ENCODE data around the gene OMP. TPM values are rescaled to one million over a fixed set of nuclear protein-coding genes. Genes with fewer than 3 reads are reported as not detected.
A peak's percentile ranks its signal among the peaks of the same experiment; 100 is the strongest.

The OMP gene
- total RNA-seq, 1 donor from 2014 or later: not detected

DNA sequence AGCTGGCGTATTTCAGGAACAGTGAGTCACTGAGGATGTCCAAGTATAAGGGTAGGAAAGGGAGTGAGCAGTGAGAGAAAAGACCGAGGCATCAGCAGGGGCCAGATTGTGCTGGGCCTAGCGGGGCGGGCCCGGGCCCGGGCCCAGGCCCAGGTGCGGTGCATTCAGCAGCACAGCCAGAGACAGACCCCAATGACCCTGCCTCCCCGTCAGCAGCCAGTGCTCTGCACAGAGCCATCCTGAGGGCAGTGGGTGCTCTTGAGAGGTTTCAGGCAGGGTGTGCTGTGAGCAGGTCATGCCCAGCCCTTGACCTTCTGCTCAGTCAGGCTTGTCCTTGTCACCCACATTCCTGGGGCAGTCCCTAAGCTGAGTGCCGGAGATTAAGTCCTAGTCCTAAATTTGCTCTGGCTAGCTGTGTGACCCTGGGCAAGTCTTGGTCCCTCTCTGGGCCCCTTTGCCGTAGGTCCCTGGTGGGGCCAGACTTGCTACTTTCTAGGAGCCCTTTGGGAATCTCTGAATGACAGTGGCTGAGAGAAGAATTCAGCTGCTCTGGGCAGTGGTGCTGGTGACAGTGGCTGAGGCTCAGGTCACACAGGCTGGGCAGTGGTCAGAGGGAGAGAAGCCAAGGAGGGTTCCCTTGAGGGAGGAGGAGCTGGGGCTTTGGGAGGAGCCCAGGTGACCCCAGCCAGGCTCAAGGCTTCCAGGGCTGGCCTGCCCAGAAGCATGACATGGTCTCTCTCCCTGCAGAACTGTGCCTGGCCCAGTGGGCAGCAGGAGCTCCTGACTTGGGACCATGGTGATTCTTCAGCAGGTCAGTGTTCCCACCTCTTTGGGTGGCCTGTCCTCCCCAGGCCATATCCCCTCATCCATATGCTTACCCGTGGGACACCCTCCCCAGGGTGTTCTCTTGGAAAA is 27.5 kb downstream of the OMP start:
- intact Hi-C loops (cut with DNase I): loop anchor here (5.0 kb wide), 1 partner anchor 417 kb away; no protein-coding TSS in a partner anchor
- no peak for DNase-seq (ENCODE audit: low spot score)

- peak; percentile 85 for DNase-seq (ENCODE audit: low spot score)
- intact Hi-C loops (cut with DNase I): no loop called here
Observed at GRCh38 chr11:77130763-77131513, 28.3 kb downstream of the OMP start.

DNA sequence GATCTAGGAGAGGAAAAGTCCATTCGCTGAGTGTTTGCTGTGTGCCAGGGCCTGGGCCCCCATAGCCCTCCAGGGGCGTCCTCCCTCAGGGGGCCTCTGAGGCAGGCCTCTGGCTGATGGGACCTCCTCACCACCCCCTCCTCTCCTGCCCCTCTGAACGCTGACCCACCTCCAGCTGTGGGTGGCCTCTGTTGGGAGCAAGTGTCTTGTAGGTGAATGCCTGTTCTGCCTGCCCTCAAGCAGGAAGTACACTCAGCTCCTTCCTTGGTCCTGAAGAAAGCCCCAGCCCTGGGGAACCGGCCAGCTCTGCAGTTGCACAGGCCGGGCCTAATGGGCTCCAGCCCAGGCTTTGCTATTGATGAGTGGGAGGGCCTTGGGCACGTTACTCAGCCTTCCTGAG is 28.9 kb downstream of the OMP start:
- intact Hi-C loops (cut with DNase I): no loop called here
- no peak for DNase-seq (ENCODE audit: low spot score)

DNA sequence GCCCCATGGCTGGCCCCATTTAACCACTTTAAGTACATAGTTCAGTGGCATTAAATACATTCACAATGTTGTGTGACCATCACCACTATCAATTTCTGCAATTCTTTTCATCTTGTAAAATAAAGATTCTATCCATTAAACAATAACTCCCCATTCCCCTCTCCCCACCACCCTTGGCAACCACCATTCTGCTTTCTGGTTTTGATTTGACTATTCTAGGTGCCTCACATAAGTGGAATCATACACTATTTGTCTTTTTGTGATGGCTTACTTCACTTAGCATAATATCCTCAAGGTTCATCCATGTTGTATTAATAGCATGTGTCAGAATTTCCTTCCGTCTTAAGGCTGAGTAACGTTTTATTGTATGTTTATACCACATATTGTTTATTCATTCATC is 32.4 kb downstream of the OMP start:
- DNase-seq (ENCODE audit: low spot score): no peak
- intact Hi-C loops (cut with DNase I): no loop called here

DNA sequence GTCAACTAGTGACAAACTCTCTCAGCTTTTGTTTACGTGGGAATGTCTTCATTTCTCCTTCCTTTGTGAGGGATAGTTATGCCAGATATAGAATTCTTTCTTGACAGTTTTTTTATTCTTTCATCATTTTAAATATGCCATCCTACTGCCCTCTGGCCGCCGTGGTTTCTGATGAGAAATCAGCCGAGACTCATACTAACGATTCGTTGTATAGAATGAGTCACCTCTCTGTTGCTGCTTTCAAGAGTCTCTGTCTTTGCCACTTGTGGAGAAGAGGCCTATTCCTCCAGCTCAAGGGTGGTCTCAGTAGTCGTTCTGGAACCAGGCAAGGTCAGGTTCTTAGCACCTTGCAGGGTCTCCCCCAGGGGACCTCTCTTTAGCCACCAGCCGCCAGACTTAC is 33.4 kb downstream of the OMP start:
- no peak for DNase-seq (ENCODE audit: low spot score)
- intact Hi-C loops (cut with DNase I): no loop called here

DNA sequence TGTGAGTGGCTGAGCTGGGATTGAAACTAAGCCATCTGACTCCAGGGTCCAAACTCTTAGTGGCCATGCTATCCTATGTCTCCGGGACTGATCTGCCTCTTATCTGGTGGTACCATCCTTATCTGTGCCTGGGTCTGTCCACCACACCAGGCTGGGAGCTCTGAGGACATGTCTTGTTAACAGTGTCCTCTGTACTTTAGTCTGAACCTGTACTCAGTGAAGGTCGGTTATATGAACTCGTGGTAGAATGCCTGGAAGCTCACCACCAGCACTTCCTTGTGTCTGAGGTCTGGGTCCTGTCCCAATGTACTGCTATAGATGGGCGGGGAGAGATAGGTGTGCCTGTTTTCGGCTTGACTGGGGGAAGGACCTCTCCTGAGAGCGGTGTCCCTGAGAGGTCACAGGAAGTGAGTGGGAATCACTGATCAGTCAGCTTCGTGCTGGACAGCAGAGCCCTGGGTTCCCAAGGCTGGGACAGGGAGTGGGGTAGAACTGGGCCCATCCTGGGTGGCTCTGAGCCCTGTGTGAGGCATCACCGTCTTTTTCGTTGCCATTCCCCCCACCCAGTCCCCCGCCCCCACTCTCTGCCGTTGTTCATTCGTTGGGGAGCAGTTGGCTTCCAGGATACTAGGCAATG is 34.3 kb downstream of the OMP start:
- intact Hi-C loops (cut with DNase I): no loop called here
- no peak for DNase-seq (ENCODE audit: low spot score)

DNA sequence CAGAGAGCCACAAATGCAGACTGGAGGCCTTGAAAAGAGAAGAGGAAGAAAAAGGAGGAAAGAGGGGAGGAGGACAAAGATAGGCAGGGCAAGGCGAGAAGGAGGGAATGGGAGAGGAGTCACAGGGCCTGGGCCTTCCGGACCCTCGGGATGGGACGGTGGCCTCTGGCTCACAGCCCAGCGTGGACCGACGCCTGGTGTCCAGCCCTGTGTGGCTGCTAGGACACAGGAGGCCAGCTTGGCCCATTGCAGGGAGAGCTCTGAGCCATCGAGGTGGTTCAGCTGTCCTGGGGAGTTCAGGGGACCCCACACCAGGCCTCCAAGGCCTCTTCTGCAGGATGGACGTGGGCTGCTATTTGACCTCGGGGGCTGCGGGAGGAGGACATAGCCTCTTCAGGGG is 34.8 kb downstream of the OMP start:
- intact Hi-C loops (cut with DNase I): no loop called here
- no peak for DNase-seq (ENCODE audit: low spot score)

DNA sequence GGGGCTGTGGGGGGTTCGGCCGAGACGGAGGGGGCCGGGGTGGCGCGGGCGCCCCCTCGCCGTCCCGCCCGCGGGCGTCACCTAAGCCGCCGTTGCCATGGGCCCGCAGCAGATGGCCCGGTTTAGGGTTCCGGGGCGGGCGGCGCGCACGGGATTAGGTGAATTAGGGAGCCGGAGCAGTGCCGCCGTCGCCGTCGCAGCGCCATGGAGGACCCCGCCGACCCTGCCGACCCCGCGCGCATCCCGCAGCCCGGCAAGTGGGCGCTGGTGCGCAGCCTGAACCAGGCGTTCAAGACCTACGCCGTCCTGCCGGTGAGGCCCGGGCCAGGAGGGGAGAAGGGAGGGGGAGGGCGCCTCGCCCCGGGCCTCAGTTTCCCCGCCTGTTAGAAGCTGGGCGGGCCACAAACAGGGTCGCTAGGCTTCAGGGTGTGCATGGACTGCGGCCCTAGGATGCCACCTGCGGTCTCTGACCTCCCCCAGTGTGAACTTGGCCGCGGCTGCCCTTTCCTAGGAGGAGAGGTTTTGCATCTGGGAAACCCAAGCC is 35.5 kb downstream of the OMP start:
- intact Hi-C loops (cut with DNase I): no loop called here
- no peak for DNase-seq (ENCODE audit: low spot score)

DNA sequence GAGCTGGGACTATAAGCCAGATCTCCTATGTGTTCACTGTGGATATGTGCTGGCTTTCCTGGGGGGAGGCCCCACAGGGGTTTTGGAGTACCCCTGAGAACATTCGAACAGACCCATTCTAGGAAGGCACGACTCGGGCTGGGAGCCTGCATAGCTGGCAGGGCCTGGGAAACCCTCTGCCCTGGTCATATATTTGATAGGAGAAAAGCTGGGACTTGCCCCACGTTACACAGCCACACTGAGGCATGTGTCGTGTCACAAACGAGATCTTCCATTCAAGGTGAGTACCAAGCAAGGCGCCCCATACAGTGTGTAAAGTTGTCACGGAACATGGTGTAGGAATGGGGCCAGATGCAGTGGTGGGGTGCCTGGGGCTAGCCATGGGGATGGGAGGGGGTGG is 36.6 kb downstream of the OMP start:
- DNase-seq (ENCODE audit: low spot score): no peak
- intact Hi-C loops (cut with DNase I): no loop called here

DNA sequence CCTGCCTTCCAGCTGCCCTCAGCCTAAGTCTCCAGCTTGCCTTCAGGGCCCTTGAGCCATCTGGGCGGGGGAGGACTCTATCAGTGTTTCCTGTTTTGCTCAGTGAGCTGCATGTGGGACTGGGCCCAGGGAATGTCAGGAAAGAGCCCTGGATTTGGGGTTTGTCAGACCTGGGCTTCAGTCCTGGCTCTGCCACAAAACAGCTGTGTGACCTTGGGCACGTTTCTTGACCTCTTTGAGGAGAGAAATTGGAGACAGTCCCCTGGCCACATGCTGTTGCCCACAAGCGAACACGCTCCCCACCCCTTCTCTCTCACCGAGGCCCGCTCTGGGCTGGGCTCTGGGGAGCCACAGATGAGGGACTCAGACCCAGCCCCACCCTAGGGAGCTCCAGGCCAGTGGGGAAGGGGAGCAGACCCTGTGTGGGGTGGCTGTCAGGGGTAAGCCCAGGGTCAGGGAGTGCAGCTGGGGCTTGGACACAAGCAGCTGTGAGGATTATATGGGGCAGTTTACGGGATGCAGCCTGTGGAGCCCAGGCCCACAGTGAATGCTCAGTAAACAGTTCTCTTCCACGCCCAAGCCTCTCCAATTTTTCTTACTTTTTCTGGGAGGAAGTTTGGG is 37.7 kb downstream of the OMP start:
- no peak for DNase-seq (ENCODE audit: low spot score)
- intact Hi-C loops (cut with DNase I): no loop called here

- DNase-seq (ENCODE audit: low spot score): no peak
- intact Hi-C loops (cut with DNase I): no loop called here
Observed at GRCh38 chr11:77141034-77141433, 38.4 kb downstream of the OMP start.

DNA sequence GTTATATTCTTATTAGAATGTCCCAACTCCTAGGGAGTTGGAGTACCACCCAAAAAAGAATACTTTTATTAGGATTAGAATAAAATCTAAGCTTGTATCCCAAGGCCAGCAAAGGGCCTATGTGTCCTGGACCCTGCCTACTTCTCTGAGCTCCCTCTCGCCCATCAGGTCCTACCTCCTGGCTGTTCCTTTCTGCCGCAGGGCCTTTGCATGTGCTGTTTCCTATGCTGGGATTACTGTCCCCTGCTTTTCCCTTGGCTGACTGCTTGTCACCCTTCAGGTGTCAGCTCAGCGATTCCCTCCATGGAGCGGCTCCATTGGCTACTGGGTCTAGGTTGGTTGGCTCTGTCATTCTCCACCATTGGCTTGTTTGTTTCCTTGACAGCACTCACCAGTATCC is 38.8 kb downstream of the OMP start:
- no peak for DNase-seq (ENCODE audit: low spot score)
- intact Hi-C loops (cut with DNase I): no loop called here

DNA sequence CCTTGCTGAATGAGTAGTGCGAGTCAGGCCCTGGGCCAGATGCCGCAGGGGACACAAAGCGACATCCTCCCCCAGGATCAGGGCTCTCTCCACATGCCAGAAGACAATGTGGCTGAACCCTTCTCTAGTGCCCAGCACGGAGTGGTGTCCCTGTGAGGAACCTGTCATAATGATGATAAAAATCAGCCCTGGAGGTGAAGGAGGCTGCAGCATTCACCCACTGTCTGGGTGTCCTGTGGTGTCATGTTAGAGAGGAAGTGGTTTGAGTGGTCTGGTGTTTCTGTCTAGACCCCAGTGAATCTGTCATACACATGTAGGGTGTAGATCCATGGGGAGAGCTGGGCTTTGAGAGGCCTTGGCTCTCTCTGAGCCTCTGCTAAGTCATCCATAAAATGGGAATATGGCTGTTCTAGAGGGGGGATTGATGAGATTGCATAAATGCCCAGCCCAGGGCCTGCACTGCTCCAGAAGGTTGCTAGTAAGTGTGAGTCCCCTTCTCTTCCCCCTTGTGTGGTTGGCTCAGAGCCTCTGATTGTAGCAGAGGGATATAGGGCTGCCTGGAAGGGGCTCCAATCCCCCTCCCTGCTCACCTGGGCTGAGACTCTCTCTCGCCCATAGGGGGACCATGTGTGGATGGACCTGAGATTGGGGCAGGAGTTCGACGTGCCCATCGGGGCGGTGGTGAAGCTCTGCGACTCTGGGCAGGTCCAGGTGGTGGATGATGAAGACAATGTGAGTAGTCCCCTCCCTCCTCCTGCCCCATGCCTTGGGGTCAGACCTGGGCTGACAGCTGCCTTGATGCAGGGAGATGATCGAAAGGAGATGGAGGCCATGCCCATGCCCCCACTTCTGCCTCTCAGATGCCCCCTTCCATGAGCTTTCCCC is 39.7 kb downstream of the OMP start:
- intact Hi-C loops (cut with DNase I): no loop called here
- no peak for DNase-seq (ENCODE audit: low spot score)

- intact Hi-C loops (cut with DNase I): no loop called here
- DNase-seq (ENCODE audit: low spot score): no peak
Observed at GRCh38 chr11:77143405-77144020, 40.9 kb downstream of the OMP start.

- intact Hi-C loops (cut with DNase I): no loop called here
- no peak for DNase-seq (ENCODE audit: low spot score)
Observed at GRCh38 chr11:77144196-77144856, 41.7 kb downstream of the OMP start.

DNA sequence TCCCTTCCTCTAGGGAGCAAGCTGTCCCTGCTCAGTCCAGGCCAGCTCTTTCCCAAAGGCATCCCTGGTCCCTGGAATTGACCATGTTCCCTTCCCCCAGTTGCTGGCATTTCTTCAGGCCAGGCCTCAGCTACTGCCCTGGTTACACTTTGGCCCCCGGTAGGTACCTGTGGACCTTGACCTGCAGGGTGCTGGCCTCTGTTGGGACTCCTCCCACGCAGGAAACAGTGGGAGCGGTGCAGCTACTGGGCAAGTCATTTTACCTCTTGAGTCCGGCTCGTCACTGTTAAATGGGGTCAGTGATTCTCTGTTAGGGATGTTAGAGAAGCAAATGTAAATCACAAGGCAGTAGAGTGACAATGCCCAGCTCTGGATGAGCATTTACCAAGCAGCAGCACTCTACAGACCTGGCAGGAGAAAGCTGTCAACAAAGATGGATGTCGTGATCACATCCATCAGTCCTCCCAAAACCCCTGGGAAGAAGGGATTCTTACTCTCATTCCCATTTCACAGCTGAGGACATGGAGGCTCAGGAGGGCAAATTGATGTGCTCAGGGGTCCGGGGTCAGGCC is 42.3 kb downstream of the OMP start:
- DNase-seq (ENCODE audit: low spot score): no peak
- intact Hi-C loops (cut with DNase I): no loop called here

GRCh38 chr11:77146261-77147035 is 43.8 kb downstream of the OMP start:
- DNase-seq (ENCODE audit: low spot score): no peak
- intact Hi-C loops (cut with DNase I): no loop called here

Measured in cardiac septum (tissue), 1 donor.